ENCODE results near the gene SULT1A2.

SULT1A2 gene

DNA sequence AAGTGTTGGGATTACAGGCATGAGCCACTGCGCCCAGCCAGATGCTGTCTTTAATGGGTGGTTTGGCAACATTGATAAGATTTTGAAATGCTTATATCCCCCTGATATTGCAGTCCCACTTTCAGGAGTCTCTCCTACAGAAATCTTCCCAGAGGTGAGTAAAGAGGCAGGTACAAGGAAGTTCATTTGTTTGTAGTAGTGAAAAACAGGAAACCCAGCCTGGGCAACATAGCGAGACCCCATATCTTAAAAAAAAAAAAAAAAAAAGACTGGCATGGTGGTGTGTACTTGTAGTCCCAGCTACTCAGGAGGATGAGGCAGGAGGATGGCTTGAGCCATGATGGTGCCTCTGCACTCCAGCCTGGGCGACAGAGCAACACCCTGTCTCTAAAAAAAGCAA lies 51.9 kb downstream of the SULT1A2 start:
- Histone ChIP-seq H3K4me3 (no peak overlapping the region), H3K9me3 (replicated peaks in 1 of 11) (no peaks in the 10 kb centered on the region), H3K27me3 (no peaks in the 10 kb centered on the region), H3K9ac (no peak overlapping the region), H4K20me1 (no peaks in the 10 kb centered on the region), H3K4me2 (no peak overlapping the region), H3K36me3 (no peaks in the 10 kb centered on the region), H3K27ac (no peak overlapping the region), H3K4me1 (peaks cover 0 to 31% (median 11%) of the 10 kb centered on the region in 10 experiments; a peak in 14 of 20 replicates)
- no peak for TF ChIP-seq Cebpa-rat (IDR thresholded peaks at IDR 0.05)

- H3K36me3 ChIP-seq: no peaks in the 10 kb centered on the region
- H4K20me1 ChIP-seq: no peaks in the 10 kb centered on the region
- no peak overlapping the region for H3K4me3 ChIP-seq
- TF ChIP-seq Cebpa-rat (IDR thresholded peaks at IDR 0.05): no peak
- H3K4me1 ChIP-seq: peaks cover 0 to 43% (median 10%) of the 10 kb centered on the region in 10 experiments; a peak in 13 of 20 replicates
- H3K4me2 ChIP-seq: peak overlapping the region in 6 of 11 experiments; percentile 5 to 88 (median 42); a peak in 11 of 22 replicates
- H3K27me3 ChIP-seq: no peaks in the 10 kb centered on the region
- peak overlapping the region in 3 of 11 experiments; percentile 24 to 51 (median 48); a peak in 4 of 22 replicates for H3K27ac ChIP-seq
- H3K9ac ChIP-seq: peak overlapping the region in 2 of 11 experiments; percentile 0 to 32; a peak in 1 of 22 replicates
- H3K9me3 ChIP-seq (replicated peaks in 1 of 11): no peaks in the 10 kb centered on the region
These were observed 53.8 kb downstream of the SULT1A2 start for GRCh38 chr16:28543072-28543471.

DNA sequence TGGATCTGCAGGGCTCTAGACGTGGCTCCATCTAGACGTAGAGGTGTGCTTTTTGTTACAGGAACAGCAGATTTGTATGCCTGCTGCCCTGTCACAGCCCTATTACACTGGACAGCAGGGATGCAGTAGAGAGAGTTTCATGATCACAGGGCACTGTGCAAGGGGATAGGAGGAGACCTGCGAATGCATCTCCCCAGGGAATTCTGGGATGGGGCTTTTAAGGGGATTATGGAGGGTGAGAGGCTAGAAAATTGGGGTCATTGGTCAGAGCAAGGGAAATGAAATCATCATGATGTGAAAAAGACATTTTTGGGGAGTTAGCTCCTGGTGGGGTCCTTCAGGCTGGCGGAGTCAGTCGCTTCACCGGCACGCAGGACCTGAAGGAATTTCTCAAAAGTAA lies 54.2 kb downstream of the SULT1A2 start:
- no peak overlapping the region for H3K4me3 ChIP-seq
- no peaks in the 10 kb centered on the region for H4K20me1 ChIP-seq
- no peak for TF ChIP-seq Cebpa-rat (IDR thresholded peaks at IDR 0.05)
- no peaks in the 10 kb centered on the region for H3K27me3 ChIP-seq
- H3K4me2 ChIP-seq: peak overlapping the region in 5 of 11 experiments; percentile 5 to 88 (median 44); a peak in 11 of 22 replicates
- peak overlapping the region in 3 of 11 experiments; percentile 24 to 51 (median 48); a peak in 4 of 22 replicates for H3K27ac ChIP-seq
- peak overlapping the region in 2 of 11 experiments; percentile 0 to 24; a peak in 1 of 22 replicates for H3K9ac ChIP-seq
- H3K4me1 ChIP-seq: peaks cover 0 to 44% (median 10%) of the 10 kb centered on the region in 10 experiments; a peak in 13 of 20 replicates
- H3K36me3 ChIP-seq: no peaks in the 10 kb centered on the region
- no peaks in the 10 kb centered on the region for H3K9me3 ChIP-seq (replicated peaks in 1 of 11)
